IPS-18a (cell line): Measurements from ENCODE around the gene RAD9A.
A peak's percentile ranks its signal among the peaks of the same experiment; 100 is the strongest.

Source experiments
- H3K27ac ChIP-seq: one replicate; pipeline ENCODE4 v1.5.1; 2013; ENCODE audit warnings: low read length
- H3K27me3 ChIP-seq: one replicate; pipeline ENCODE4 v1.6.1; 2013; ENCODE audit warnings: mild to moderate bottlenecking, low read length; ENCODE audit not compliant: control insufficient read depth, insufficient read depth
- H3K36me3 ChIP-seq: one replicate; pipeline ENCODE4 v1.6.1; 2013; ENCODE audit warnings: low read depth, low read length; ENCODE audit not compliant: control insufficient read depth
- H3K4me1 ChIP-seq: one replicate; pipeline ENCODE4 v1.6.1; 2013; ENCODE audit warnings: low read depth, low read length; ENCODE audit not compliant: control insufficient read depth
- H3K4me3 ChIP-seq: one replicate; pipeline ENCODE4 v1.5.1; 2013; ENCODE audit warnings: low read length
- H3K9ac ChIP-seq: one replicate; pipeline ENCODE4 v1.6.1; 2013; ENCODE audit warnings: mild to moderate bottlenecking, low read length, moderate library complexity
- H3K9me3 ChIP-seq: one replicate; pipeline ENCODE4 v1.6.1; 2013; ENCODE audit warnings: low read depth, low read length; ENCODE audit not compliant: control insufficient read depth

The RAD9A gene

GRCh38 chr11:67438158-67438902, 46.5 kb downstream of the RAD9A start:
- Histone ChIP-seq H3K4me3 (no peak overlapping the region), H3K27ac (no peak overlapping the region), H3K9me3 (no peaks in the 10 kb centered on the region), H3K27me3 (no peaks in the 10 kb centered on the region), H3K9ac (no peak overlapping the region), H3K36me3 (peaks cover 23% of the 10 kb centered on the region), H3K4me1 (no peaks in the 10 kb centered on the region)

GRCh38 chr11:67439321-67440228, 47.8 kb downstream of the RAD9A start:
- Histone ChIP-seq H3K4me3 (no peak overlapping the region), H3K27me3 (no peaks in the 10 kb centered on the region), H3K9me3 (no peaks in the 10 kb centered on the region), H3K27ac (no peak overlapping the region), H3K9ac (no peak overlapping the region), H3K4me1 (no peaks in the 10 kb centered on the region), H3K36me3 (peaks cover 13% of the 10 kb centered on the region)

GRCh38 chr11:67440229-67441097, 48.7 kb downstream of the RAD9A start:
- no peaks in the 10 kb centered on the region for H3K4me1 ChIP-seq
- no peak overlapping the region for H3K27ac ChIP-seq
- H3K27me3 ChIP-seq: no peaks in the 10 kb centered on the region
- H3K9ac ChIP-seq: no peak overlapping the region
- H3K9me3 ChIP-seq: no peaks in the 10 kb centered on the region
- no peak overlapping the region for H3K4me3 ChIP-seq
- peaks cover 11% of the 10 kb centered on the region for H3K36me3 ChIP-seq

- no peaks in the 10 kb centered on the region for H3K4me1 ChIP-seq
- H3K27me3 ChIP-seq: no peaks in the 10 kb centered on the region
- peaks cover 11% of the 10 kb centered on the region for H3K36me3 ChIP-seq
- no peak overlapping the region for H3K4me3 ChIP-seq
- H3K9me3 ChIP-seq: no peaks in the 10 kb centered on the region
- H3K9ac ChIP-seq: no peak overlapping the region
- H3K27ac ChIP-seq: no peak overlapping the region
These were observed 49.3 kb downstream of the RAD9A start for GRCh38 chr11:67441098-67441563.

GRCh38 chr11:67441731-67442351, 50.1 kb downstream of the RAD9A start:
- Histone ChIP-seq H3K4me3 (no peak overlapping the region), H3K27ac (no peak overlapping the region), H3K36me3 (peaks cover 11% of the 10 kb centered on the region), H3K27me3 (no peaks in the 10 kb centered on the region), H3K4me1 (no peaks in the 10 kb centered on the region), H3K9ac (no peak overlapping the region), H3K9me3 (no peaks in the 10 kb centered on the region)

- Histone ChIP-seq H3K9ac (peak overlapping the region; percentile 56), H3K4me1 (no peaks in the 10 kb centered on the region), H3K27me3 (no peaks in the 10 kb centered on the region), H3K4me3 (peak overlapping the region; percentile 77), H3K9me3 (no peaks in the 10 kb centered on the region), H3K27ac (no peak overlapping the region), H3K36me3 (peaks cover 8% of the 10 kb centered on the region)
These were observed 51.0 kb downstream of the RAD9A start for GRCh38 chr11:67442504-67443404.

- Histone ChIP-seq H3K27ac (no peak overlapping the region), H3K4me1 (no peaks in the 10 kb centered on the region), H3K4me3 (no peak overlapping the region), H3K9ac (no peak overlapping the region), H3K36me3 (peaks cover 3% of the 10 kb centered on the region), H3K9me3 (no peaks in the 10 kb centered on the region), H3K27me3 (no peaks in the 10 kb centered on the region)
These were observed 53.7 kb downstream of the RAD9A start for GRCh38 chr11:67445515-67445914.
